Esophagus squamous epithelium (tissue), 5 donors: ENCODE data around the gene BICC1. TPM values are rescaled to one million over a fixed set of nuclear protein-coding genes. Genes with fewer than 3 reads are reported as not detected.

Source experiments
- DNase-seq: peaks from one replicate; lab custom pipeline; 2025; lab: John Stamatoyannopoulos, UW
- H3K27ac ChIP-seq, 4 donors: fragments of 200-600 bp; sonication (generic); one replicate each; pipeline ENCODE4 v1.5.1; 2016 to 2019; ENCODE audit warnings: mild to moderate bottlenecking in 1 of 4
- H3K27me3 ChIP-seq, 4 donors: fragments of 200-600 bp; sonication (generic); 1 replicate in 3 of 4; 2 replicates in 1 of 4; pipeline versions ENCODE4 v1.5.1 to v1.6.0; 2017 to 2021; ENCODE audit warnings: antibody characterized with exemption in 1 of 4
- H3K36me3 ChIP-seq, 3 donors: fragments of 200-600 bp; sonication (generic); one replicate each; pipeline ENCODE4 v1.5.1; 2016 to 2019
- H3K4me1 ChIP-seq, 3 donors: fragments of 200-600 bp; sonication (generic); one replicate each; pipeline ENCODE4 v1.5.1; 2017 to 2019
- H3K4me3 ChIP-seq, 4 donors: fragments of 200-600 bp; sonication (generic); 1 replicate in 3 of 4; 2 replicates in 1 of 4; pipeline ENCODE4 v1.5.1; 2016 to 2019; ENCODE audit warnings: mild to moderate bottlenecking in 2 of 4, moderate library complexity in 1 of 4
- H3K9me3 ChIP-seq, 3 donors: fragments of 200-600 bp; sonication (generic); one replicate each; pipeline ENCODE4 v1.5.1; 2016 to 2019
- POLR2A ChIP-seq, 4 donors: fragments of 450-650 bp; IDR thresholded peaks; one replicate each; pipeline ENCODE4 v1.6.1; 2017; ENCODE audit warnings: antibody characterized with exemption in 4 of 4, mild to moderate bottlenecking in 4 of 4, moderate library complexity in 3 of 4
- WGBS, 2 donors: methylation state at CpG; one replicate each; pipeline ENCODE4 v1.1.5; 2018; 5-methylcytosine and 5-hydroxymethylcytosine counted together
- intact Hi-C: fragments of 100-400 bp; cut with DNase I; formaldehyde crosslinking; loops from one replicate; pipeline ENCODE4 v1.15.0; 2022
- total RNA-seq, 4 donors: library from RNA; depleted of rRNA; stranded (reverse); fragments of >200 nt; gene quantifications; one replicate each; pipeline ENCODE4 v1.1.0, GENCODE V29; 2016
- TF ChIP-seq, protein P1 (sequence below), 6 experiments: fragments of 450-650 bp in 4 of 6; fragments of 200-600 bp in 2 of 6; sonication (generic) in 2 of 6; IDR thresholded peaks; one replicate each; pipeline ENCODE4 v1.5.1; 2016 to 2019; ENCODE audit warnings: antibody characterized with exemption in 6 of 6, mild to moderate bottlenecking in 4 of 6, moderate library complexity in 4 of 6
- donor health status: DM: yes; HTN: yes; CAD: no.

Gene BICC1
- total RNA-seq, 4 donors from 2014 or later = 0.11 to 8.2 (median 2.0) TPM

DNA sequence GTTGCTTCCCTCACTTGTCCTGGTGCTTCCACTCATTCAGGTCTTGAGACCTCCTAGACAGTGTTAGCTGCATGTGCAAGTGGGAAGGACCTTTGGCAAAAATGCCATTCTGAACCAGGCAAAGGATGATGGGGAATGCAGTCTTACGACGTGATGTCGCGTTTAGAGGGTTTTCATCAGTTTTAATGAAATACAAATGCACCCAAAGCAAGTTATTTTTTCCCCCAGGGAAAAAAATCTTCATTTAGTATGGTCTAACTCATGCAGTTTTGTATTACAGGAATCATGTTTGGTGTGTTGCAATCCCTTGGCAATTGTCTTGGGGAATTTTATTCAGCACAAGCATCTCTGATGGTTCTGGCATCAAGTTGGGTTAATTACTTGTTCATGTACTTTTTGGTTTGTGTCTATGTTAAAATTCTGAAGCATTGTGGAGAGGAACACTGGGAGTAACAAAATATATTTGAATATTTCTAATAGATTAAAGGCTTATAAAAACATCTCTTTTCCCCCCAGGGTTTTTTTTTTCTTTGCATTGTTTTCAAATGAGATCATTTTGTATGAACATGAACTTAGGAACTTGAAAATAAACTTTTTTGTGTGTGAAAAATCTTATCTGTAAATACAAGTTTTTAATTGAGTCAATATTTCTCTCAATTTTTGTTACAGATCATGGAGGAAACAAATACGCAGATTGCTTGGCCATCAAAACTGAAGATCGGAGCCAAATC, 188.9 kb downstream of the BICC1 start:
- peaks cover 0 to 27% (median 0%) of the 10 kb centered on the region in 3 donors for H3K4me1 ChIP-seq
- H3K9me3 ChIP-seq = no peaks in the 10 kb centered on the region
- intact Hi-C loops = no loop called here
- no peak for DNase-seq
- H3K27me3 ChIP-seq = no peaks in the 10 kb centered on the region
- H3K27ac ChIP-seq = peak overlapping the region in 2 of 4 donors; percentile 58 to 63
- no peaks in the 10 kb centered on the region for H3K36me3 ChIP-seq
- no peak for TF ChIP-seq POLR2A (IDR thresholded peaks at IDR 0.05)
- TF ChIP-seq, protein P1, sequence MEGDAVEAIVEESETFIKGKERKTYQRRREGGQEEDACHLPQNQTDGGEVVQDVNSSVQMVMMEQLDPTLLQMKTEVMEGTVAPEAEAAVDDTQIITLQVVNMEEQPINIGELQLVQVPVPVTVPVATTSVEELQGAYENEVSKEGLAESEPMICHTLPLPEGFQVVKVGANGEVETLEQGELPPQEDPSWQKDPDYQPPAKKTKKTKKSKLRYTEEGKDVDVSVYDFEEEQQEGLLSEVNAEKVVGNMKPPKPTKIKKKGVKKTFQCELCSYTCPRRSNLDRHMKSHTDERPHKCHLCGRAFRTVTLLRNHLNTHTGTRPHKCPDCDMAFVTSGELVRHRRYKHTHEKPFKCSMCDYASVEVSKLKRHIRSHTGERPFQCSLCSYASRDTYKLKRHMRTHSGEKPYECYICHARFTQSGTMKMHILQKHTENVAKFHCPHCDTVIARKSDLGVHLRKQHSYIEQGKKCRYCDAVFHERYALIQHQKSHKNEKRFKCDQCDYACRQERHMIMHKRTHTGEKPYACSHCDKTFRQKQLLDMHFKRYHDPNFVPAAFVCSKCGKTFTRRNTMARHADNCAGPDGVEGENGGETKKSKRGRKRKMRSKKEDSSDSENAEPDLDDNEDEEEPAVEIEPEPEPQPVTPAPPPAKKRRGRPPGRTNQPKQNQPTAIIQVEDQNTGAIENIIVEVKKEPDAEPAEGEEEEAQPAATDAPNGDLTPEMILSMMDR (IDR thresholded peaks at IDR 0.05) = no peak
- no peak overlapping the region for H3K4me3 ChIP-seq
- 42 to 71% methylated on average over 6 of the region's 6 CpGs for WGBS, 2 donors

DNA sequence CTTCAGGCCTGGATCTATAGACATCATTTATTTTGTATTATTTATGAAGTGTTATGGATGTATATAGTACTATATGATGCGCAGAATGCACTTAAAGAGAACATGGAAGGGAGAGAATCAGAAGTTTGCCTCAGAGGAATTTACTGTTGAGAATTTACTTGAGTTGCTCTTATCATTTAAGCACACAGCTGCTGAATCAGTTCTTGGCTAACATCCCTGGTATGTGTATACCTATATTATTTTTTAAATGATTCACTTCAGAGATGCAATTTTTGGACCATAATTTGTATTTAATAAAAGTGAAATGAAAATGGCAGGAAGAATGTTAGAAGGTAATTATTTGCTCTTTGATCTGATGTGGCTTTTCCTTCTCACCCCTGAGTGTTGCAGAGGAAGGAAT, 191.6 kb downstream of the BICC1 start:
- H3K27ac ChIP-seq = no peak overlapping the region
- H3K4me3 ChIP-seq = no peak overlapping the region
- 79 to 92% methylated on average over 1 of the region's 1 CpG for WGBS, 2 donors
- DNase-seq = no peak
- no peaks in the 10 kb centered on the region for H3K9me3 ChIP-seq
- TF ChIP-seq, protein P1 (IDR thresholded peaks at IDR 0.05) = no peak
- TF ChIP-seq POLR2A (IDR thresholded peaks at IDR 0.05) = no peak
- H3K27me3 ChIP-seq = no peaks in the 10 kb centered on the region
- no peaks in the 10 kb centered on the region for H3K36me3 ChIP-seq
- H3K4me1 ChIP-seq = peaks cover 0 to 27% (median 0%) of the 10 kb centered on the region in 3 donors
- intact Hi-C loops = no loop called here

DNA sequence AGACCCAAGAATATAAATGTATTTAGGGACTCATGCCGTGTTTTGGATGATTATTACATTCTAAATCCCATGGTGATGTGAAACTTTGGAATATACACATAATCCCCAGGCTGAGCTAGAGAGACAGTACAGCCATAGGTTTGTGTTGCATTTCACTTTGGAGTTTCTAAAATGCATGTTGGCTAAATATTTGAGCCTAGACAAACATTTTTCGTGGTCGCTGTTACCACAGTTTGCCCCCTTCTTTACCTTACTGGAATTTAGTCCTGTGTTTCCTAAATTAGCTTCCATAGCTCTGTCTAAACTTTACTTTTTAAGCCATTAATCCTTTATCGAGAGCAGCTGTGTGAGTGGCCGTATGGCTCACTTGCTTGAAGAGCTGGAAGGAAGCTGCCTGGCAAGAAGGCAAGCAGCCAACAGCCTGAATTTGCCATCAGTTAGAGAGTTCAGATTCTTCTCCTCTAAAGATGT, 192.0 kb downstream of the BICC1 start:
- peaks cover 0 to 27% (median 0%) of the 10 kb centered on the region in 3 donors for H3K4me1 ChIP-seq
- no peak overlapping the region for H3K27ac ChIP-seq
- WGBS, 2 donors = 28% methylated on average over 5 of the region's 5 CpGs
- no peak overlapping the region for H3K4me3 ChIP-seq
- intact Hi-C loops = no loop called here
- no peaks in the 10 kb centered on the region for H3K27me3 ChIP-seq
- no peaks in the 10 kb centered on the region for H3K36me3 ChIP-seq
- TF ChIP-seq POLR2A (IDR thresholded peaks at IDR 0.05) = no peak
- TF ChIP-seq, protein P1 (IDR thresholded peaks at IDR 0.05) = no peak
- DNase-seq = no peak
- no peaks in the 10 kb centered on the region for H3K9me3 ChIP-seq

DNA sequence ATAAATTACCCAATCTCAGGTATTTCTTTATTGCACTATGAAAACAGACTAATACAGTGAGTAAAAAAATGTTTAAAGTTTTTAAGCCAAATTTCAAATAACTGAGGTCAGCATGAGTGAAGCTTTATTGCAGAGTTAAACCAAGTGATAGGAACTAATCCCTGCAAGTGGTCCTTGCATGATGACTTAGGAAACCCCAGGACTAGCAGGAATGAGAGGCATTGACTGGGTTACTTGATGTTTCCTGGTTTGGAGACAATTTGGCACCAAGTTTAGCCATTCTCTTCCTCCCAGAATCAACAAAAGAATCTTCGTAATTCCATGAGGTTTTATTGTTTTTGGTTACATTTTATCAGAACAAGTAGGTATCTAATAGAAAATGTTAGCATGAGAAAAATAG, 194.2 kb downstream of the BICC1 start:
- H3K36me3 ChIP-seq = no peaks in the 10 kb centered on the region
- no peaks in the 10 kb centered on the region for H3K27me3 ChIP-seq
- TF ChIP-seq, protein P1 (IDR thresholded peaks at IDR 0.05) = no peak
- TF ChIP-seq POLR2A (IDR thresholded peaks at IDR 0.05) = no peak
- WGBS, 2 donors = 39 to 59% methylated on average over 1 of the region's 1 CpG
- no peaks in the 10 kb centered on the region for H3K9me3 ChIP-seq
- intact Hi-C loops = no loop called here
- H3K4me1 ChIP-seq = peaks cover 0 to 24% (median 0%) of the 10 kb centered on the region in 3 donors
- no peak overlapping the region for H3K4me3 ChIP-seq
- no peak for DNase-seq
- no peak overlapping the region for H3K27ac ChIP-seq

DNA sequence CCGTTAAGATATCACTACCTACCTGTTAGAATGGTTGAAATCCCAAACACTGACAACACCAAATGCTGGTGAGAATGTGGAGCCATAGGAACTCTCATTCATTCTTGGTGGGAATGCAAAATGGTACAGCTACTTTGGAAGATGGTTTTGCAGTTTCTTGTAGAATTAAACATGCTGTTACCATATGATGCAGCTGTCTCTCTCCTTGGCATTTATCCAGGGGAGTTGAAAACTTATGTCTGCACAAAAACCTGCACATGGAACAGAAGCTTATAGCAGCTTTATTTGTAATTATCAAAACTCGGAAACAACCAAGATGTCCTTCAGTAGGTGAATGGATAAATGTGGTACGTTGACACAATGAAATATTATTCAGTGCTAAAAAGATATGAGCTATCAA, 199.5 kb downstream of the BICC1 start:
- no peak for DNase-seq
- Histone ChIP-seq H3K9me3 (no peaks in the 10 kb centered on the region), H3K27ac (no peak overlapping the region), H3K4me3 (no peak overlapping the region), H3K36me3 (no peaks in the 10 kb centered on the region), H3K27me3 (no peaks in the 10 kb centered on the region), H3K4me1 (no peaks in the 10 kb centered on the region)
- 51 to 73% methylated on average over 3 of the region's 3 CpGs for whole genome bisulfite sequencing, 2 donors
- intact Hi-C loops = no loop called here
- TF ChIP-seq, protein P1 (IDR thresholded peaks at IDR 0.05) = no peak
- TF ChIP-seq POLR2A (IDR thresholded peaks at IDR 0.05) = no peak
